ENCODE measurements around the gene SLC26A1. TPM values are rescaled to one million over a fixed set of nuclear protein-coding genes. Genes with fewer than 3 reads are reported as not detected.

SLC26A1 gene, protein sequence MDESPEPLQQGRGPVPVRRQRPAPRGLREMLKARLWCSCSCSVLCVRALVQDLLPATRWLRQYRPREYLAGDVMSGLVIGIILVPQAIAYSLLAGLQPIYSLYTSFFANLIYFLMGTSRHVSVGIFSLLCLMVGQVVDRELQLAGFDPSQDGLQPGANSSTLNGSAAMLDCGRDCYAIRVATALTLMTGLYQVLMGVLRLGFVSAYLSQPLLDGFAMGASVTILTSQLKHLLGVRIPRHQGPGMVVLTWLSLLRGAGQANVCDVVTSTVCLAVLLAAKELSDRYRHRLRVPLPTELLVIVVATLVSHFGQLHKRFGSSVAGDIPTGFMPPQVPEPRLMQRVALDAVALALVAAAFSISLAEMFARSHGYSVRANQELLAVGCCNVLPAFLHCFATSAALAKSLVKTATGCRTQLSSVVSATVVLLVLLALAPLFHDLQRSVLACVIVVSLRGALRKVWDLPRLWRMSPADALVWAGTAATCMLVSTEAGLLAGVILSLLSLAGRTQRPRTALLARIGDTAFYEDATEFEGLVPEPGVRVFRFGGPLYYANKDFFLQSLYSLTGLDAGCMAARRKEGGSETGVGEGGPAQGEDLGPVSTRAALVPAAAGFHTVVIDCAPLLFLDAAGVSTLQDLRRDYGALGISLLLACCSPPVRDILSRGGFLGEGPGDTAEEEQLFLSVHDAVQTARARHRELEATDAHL
- not detected in 2 replicates for total RNA-seq (2014; rRNA removed; shearing (Covaris generic))

DNA sequence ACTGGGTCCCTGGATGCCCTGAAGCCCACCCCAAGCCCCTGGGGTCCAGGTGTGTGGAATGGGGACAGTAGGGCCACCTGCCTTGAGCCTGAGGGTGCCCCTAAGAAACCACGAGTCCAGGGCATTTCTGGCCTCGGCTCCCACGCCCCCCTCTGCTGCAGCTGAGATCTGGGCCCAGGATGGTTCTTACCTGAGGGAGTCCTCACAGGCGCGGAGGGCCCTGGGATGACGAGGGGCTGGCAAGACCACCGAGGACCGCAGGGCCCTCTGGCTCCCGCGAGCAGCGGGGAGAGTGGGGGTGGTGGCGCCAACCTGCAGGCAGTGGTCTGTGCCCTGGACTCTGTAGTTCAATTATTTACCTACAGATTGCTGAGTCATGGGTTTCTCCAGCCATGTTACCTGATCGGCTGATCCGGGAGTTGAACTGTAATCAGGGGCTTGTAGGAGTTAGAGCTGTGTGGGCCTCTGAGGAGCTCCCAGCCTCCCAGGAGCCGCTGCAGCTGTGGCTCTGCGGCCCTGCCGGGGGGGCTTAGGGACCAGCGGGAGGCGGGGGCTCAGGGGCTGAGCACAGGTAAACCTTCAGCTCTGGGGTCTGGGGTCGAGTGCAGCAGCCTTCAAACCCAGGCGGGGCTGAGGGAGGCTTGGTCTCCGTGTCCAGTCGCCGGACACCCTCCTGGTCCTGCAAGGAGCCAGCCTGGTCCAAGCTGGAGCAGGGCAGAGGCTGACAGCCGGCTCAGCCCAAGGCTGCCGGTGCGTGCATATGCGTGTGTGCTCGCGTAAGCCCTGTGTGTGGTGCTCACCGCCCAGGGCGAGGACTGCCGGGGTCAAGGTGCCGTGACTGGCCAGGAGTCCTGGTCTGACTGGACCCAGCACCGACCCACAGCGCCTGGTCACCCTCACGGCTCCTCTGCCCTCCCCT lies at the start of gene SLC26A1:
Gene SLC26A1 (minus strand): TSS at position 294 of the 919 bp plus-strand sequence. CDS start 1,701 bp downstream, outside the sequence.
- DNase-seq (ENCODE audit: low read depth), result no peak

DNA sequence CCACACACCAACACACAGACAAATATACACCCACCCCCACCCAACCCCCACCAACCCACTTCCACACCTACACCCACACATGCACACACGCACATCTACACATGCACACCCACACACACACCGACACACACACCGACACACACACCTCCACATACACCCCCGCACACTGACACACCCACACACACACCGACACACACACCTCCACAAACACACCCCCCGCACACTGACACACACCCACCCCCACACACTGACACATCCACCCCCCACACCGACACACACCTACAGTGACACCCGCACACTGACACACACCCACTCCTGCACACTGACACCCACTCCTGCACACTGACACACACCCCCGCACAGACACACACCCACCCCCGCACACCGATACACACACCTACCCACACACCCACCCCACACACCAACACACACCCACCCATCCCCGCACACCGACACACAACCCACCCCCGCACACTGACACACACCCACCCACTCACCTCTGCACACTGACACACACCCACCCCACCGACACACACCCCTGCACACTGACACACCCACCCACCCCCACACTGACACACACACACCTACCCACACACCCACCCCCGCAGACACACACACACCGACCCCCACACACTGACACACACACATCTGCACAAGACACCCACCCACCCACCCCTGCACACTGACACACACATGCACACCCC lies 49.3 kb upstream of the SLC26A1 start:
- DNase-seq (ENCODE audit: low read depth), result no peak

DNA sequence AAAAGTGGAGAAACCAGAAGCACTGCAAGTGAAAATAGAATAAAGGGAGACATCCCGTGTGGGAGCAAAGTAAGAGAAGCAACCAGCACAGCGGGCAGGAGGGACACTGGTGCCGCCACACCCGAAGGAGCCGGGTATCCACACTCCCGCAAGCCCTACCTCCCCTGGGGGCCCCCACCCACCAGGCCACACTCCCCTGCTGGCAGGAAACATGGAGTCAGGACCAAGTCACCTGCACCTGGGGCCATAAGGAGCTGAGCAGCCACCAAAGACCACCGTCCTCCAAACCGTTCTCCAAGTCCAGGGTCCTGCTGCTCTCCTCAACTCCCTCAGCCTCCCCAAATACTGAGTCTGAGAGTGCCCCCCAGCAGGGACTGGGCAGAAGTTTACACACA lies 48.7 kb upstream of the SLC26A1 start:
- DNase-seq (ENCODE audit: low read depth), result no peak

DNA sequence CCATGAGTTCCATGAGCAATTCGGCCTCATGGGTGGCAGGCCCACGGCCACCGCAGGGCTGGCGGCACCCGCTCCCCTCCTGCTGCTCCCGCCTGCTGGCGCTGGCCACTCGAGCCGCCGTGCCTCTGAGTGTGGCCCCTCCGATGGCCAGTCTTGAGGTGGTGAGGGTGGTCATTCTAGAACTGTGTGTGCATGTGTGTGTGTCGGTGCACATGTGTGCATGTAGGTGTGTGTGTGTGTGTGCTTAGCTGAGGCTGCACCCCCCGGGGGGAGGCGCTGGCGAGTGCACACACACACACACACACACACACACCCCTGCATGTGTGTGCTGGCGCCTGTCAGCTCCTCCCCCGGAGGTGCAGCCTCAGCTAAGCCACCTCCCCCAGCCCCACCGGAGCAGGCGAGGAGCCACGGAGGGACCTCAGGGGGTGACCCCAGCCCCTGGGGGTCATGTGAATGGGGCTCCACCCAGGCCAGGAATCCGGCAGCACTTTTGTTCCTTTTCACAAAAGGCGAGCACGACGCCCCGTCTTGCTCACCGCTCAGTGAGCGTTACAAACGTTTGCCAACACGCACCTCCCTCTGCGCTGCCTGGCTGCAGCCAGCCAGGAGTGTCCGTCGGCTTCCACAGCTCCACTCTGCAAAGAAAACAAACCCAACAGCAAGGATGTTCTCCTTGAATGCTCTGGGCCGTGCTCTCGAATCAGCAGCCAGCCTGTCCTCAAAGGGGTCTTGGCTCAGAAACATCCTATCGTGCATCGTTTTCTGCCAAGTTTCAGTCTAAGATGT lies 48.1 kb upstream of the SLC26A1 start:
- DNase-seq (ENCODE audit: low read depth), result no peak

DNA sequence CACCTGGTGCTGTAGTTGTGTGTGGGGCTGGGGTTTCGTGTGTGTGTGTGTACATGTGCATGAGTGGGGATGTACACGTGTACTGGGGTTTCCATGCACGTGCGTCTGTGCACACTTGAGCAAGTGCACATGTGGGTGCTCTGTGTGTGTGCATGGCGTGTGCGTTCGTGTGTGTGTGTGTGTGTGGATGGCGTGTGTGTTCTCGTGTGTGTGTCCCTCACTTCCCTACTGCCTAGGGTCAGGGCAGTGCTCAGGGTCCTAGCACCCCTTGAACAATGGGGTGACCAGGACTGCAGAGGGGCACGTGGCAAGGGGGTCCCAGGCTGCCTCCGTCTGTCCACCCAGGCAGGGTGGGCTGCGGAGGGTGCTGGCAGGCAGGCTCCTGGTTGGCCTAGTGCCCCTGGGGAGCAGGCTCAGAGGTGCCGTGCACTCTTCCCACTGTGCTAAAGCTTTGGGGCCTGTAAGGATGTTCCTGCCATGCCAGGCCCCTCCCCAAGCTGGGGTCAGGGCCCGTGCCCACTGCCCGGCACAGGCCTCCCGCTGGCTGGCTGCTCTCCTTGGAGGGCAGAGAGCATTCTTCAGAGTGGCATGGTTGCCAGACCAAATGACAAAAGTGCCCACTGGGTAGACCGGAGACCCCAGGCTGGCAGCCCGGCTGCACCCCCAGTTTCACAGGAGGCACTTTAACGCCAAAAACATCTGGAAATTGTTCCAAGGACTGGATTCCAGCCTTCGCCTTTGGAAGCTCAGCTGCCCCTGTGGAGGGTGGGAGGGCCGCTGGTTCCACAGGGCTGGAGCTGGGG lies 47.3 kb upstream of the SLC26A1 start:
- no peak for DNase-seq (ENCODE audit: low read depth)

DNA sequence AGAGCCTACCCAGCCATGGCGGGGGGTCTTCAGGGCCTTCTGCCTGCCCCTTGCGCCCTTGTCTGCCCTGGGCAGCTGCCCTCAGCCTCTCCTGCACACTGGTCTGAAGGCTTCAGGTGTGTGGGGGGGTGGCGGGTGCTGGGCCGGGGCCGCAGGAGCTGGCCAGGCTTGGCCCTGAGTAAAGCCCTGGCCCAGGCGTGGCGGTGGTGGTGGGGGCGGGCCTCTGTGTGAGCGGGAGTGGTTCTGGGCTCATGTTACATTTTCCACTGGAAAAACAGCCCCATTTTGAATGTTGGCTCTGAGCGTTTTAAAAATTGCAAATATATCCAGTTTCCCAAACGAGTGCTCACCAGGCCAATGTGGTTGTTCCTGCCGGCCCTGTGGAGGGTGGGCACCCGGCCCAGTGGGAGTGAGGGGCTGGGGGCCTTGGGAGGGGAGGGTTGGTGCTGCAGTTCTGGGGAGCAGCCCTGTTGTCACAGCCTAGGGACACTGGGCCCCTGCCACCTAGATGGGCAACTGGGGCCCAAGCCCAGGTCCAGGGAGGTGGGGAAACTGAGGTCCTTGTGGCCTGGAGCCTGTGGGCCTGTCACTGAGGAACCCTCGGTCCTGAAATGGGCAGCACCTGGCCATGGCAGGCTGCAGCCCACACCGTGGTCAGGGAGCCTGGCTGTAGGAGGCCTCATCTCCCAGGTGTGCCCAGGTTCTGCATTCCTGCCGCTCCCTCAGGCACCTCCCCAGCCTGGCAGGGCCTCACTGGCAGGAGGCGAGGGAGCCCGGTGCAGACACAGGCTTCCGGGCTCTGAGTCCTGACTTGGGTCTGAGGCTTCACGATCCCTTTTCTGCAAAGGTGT lies 46.5 kb upstream of the SLC26A1 start:
- no peak for DNase-seq (ENCODE audit: low read depth)

DNA sequence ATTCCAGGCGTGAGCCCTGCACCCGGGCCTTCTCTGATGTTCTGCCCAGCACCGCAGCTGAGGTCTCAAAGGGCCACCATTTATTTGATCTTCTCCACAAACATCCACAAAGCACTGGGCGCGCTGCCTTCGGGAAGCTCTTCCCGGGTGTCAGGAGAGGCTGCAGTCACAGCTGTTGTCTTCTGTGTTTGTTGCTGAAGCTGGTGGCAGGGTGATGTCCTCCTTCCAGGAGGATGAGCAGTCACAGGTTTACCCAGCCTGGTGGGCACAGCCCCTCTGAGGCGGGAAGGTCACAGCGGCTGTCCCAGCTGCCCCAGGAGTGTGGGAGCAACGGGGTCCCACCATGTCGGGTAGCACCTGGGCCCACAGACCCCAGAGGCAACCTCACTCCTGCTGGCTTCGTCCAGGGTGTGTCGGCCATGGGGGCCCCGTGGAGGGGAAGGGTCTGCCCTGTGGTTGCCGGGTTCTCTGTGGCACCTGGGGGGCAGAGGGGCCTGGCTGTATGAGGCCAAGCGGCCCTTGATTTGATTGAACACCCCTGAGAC lies 45.8 kb upstream of the SLC26A1 start:
- no peak for DNase-seq (ENCODE audit: low read depth)

DNA sequence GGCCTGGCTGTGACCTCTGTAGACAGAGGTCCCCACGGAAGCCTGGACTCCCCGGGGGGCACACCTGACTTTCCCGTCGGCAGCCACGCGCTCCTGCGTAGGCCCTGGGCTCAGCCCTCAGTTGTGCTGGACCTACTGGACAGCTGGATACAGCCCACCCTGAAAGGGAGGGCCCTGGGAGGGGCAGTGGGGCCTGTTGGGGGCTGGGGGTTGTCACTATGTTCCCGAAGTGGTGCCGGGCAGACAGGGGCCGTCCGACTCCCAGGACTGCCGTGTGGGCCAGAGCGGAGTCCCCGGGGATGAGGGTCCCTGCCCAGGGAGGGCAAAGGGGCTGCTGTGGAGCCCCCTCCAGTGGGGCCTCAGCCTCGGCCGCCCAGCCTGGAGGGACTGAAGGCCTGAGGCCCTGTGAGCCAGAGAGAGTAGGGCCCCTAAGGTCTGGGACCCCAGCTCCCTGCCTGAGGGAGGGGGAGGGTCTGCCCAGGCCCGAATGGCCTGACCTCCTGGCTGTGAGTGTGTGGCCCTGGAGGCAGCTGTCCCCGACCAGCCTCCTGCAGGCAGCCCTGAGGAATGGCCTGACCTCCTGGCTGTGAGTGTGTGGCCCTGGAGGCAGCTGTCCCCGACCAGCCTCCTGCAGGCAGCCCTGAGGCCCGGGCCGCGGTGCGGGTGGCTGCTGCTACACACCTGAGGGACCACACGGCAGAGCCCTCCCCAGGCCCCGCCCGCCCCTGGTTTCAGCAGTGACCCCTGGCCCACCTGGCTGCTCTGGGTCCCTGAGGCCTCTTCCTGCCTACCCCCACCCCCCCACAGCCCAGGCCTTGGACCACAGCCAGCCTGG lies 44.0 kb upstream of the SLC26A1 start:
- DNase-seq (ENCODE audit: low read depth), result no peak

DNA sequence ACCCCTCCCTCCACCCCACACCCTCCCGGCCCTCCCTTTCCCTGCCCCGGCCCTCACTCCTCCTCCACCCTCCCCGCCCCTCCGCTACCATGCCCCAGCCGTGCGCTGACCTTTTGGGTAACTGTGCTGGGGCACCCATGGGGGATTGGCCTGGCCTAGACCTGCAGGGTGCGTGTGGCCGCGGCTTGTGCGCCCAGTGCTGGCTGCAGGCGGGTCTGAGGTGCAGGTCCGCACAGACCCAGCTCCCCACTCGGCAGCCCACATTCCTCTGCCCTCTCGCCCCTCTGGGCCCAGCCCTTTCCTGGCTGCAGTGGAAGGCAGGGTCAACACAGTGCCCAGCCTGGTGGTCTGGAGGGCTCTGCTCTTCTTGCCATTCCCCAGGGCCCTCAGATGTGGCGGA lies 42.9 kb upstream of the SLC26A1 start:
- DNase-seq (ENCODE audit: low read depth), result no peak

DNA sequence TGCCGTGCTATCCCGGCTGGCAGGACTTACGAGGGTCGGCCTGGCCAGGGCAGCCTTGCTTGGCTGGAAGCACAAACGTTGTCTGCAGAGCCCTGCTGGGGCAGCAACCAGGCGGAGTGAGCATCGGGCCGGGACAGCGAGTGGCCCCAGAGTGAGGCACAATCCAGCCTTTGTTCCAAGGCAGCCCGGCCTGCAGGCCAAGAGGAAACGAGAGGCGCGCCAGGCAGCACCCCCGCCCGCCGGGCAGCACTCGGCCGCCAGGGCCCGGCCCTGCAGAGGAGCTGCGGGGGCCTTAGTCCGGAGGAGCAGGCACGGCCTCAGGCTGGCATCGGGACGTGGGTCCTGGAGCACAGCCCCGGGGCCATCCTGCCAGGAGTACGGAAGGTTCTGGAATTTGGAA lies 42.3 kb upstream of the SLC26A1 start:
- DNase-seq (ENCODE audit: low read depth), result no peak

DNA sequence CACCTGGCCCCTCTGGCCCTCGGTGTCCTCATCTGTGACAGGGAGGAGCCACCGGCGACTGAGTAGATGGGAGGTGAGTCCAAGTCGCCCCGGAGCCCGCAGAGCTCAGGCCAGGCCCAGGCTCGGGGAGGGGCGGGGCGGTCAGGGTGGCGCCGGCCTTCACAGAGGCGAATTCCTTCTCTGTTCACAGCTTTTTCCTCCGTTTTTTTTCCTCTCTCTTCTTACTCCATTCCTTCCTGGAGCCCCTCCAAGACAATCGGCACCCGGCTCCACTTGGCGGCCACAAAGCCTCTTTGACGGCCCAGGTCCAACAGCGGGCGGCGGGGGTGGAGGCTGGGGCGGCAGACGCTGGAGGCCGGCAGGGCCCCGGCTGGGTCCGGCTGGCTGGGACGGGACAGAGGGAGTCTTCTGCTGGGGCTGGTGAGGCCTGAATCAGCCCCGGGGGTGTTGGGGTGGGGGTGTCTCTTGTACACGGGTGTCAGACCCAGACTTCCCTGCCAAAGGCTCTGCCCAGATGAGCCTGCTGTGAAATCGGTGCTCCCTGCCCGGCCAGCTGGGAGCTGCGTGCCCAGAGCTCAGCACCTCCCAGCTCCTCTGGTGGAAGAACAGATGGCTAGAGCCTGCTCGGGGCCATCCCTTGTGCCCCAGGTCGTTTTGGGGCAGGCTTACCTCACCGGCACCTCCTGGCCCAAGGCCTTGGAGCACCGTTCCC lies 40.8 kb upstream of the SLC26A1 start:
- no peak for DNase-seq (ENCODE audit: low read depth)

DNA sequence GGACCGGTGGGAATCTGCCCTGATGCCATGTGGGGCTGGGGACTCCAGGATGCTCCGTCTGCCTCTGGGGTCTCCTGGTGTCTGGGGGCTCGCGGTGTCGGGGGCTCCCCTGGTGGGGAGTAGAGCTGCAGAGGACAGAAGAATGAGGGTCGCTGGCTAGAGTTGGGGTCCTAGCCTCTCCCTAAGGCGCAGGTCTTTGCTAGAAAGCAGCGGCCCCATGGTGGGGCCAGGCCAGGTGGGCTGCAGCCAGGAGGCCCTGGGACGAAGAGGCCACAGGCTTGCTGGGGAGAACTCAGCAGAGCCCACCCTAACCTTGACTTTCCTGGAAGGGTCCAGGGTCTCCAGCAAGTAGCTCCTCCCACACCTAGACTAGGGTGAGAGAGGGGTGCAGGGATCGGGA lies 39.7 kb upstream of the SLC26A1 start:
- DNase-seq (ENCODE audit: low read depth), result no peak

DNA sequence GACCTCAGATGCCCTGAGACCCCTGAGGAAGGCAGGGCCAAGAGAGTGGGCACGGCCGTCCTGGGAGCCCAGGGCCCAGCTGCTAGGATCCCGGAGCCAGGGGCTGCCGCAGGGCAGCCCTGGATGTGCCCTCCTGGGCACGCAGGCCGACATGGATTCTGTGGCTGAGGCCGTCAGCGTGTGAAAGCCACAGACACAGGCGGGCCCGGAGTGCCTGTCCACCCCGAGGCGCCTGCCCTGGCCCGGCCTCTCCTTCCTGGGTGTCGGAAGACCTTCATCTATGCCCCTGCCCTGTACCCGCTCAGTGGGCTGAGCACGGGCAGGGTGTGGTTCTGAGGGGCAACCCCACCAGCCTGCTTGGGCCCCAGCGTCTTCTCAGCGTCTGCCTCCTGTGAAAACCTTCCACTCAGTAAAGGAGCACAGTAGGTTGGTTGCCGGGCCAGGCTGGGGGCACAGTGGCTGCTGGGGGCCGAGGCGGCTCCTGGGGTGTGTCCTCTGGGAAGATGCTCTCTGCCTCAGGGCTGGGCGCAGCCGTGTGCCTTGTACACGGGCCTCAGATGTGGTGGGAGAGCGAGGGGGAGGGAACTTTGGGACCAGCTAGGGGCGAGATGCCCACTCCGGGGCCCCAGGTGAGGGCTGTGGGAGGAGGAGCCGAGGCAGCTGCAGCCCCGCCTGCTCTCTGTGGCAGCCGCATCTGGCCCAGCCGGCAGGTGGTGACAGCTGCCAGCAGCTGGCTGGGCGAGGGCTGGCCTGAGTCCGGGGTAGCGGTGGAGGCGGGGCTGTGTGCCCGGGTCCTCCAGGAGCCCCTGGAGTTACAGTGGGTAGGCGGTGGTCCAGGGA lies 39.0 kb upstream of the SLC26A1 start:
- DNase-seq (ENCODE audit: low read depth), result no peak

DNA sequence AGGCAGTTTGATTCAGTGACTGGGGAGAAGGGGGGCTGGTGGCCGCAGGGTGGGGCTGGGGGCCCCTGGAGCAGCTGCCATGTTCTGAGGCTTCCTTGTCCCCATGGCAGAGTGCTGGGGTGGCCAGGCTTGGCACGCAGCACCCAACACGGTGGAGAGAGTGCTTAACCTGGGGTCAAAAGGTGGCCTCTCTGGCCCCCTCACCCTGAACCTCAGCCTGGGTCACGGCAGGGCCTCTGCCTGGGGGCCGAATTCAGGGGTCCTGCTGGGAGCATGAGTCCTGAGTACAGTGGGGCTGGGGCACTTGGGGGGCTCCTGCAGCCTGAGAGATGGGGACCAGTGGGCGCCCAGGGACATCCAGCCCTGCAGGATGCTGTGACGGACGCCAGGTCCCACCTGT lies 38.1 kb upstream of the SLC26A1 start:
- no peak for DNase-seq (ENCODE audit: low read depth)

DNA sequence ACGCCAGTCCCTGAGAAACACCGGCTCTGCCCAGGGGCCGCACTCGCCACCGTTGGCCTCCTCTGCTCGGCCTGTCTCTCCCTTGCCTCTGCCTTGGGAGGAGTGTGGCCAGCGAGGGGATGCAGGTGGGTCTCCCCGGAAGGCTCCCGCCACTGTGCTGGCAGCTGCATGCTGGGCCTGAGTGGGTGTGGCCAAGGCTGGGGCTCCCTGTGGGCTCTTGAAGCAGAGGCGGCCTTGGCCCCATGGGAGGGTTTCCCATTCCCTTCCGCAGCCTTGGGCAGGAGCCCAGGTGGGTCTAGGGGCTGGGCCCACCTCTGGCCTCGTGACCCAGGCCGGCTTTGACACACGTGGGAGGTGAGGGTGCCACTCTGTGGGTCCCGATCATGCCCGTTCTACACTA lies 37.4 kb upstream of the SLC26A1 start:
- DNase-seq (ENCODE audit: low read depth), result no peak

DNA sequence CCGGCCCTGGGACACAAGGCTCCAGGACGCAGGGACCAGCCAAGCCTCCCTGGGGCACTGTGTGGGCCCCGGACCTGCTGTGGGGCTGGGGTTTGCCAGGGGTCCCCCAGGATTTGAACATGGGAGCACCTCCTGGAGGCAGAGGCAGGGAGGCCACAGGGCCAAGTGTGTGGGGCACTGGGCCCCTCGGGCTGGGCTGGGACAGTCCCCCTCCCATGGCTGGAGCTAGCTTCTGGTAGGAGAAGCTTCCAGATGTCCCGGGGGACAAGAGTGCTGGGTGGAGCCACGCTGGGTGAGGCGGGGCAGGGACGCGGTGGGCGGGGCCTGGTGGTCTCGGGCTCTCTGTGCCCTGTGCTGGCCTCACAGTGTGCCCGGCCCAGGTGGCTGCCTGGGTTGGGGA lies 36.8 kb upstream of the SLC26A1 start:
- DNase-seq (ENCODE audit: low read depth), result no peak

All from RPMI7951 (cell line).